SK-N-SH treated with all-trans-retinoic acid at 6 μM for 48 hours (cell line): Measurements from ENCODE around the gene FNDC3B.

Source experiments
- BACH2 ChIP-seq: fragments of 250-450 bp; sonication (Bioruptor Pico); IDR thresholded peaks from 2 replicates; pipeline ENCODE4 v1.9.0; 2021; ENCODE audit warnings: mild to moderate bottlenecking, borderline replicate concordance
- CSDC2 ChIP-seq: fragments of 250-450 bp; sonication (Bioruptor Pico); IDR thresholded peaks from 2 replicates; pipeline ENCODE4 v1.5.0; 2020; ENCODE audit warnings: mild to moderate bottlenecking, moderate library complexity
- GLIS3 ChIP-seq: fragments of 250-450 bp; sonication (Bioruptor Pico); IDR thresholded peaks from 2 replicates; pipeline ENCODE4 v1.5.0; 2020; ENCODE audit warnings: mild to moderate bottlenecking, moderate library complexity
- ZNF565 ChIP-seq: fragments of 450-650 bp; formaldehyde crosslinking; conservative IDR thresholded peaks from 2 replicates; pipeline ENCODE4 v1.5.0; 2020; ENCODE audit warnings: low read depth, mild to moderate bottlenecking, moderate library complexity
- TF ChIP-seq, protein P1 (sequence below): fragments of 250-450 bp; sonication (Bioruptor Pico); IDR thresholded peaks from 2 replicates; pipeline ENCODE4 v1.5.1; 2020; ENCODE audit warnings: low read depth, mild to moderate bottlenecking, moderate library complexity

DNA sequence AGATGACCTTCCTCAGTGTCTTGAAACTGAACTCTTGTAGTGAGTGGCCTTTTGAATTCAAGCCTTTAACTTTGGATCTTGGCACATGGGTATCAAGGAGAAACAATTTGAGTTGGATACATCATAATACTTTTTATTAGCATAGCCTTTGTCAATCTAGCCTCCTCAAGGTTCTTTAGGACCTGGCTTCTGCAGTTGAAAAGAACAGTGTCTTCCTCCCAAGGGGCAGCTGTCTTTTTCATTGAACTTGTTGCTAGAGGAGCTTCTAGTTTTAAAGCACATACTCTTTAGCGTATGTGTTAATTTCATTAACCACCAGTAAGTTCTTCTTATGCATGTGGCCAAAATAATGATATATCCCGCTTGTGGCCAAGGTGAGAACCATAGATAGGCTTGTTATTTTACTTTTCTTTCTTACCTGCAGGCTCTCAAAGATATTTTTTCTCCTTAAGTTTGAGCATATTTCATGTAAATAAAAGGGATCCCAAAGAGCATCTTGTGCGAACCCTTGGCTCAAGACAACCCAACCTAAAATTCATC is 325.7 kb downstream of the FNDC3B start:
- no peak for TF ChIP-seq CSDC2
- TF ChIP-seq BACH2 (CRISPR knock-in tag), result no peak
- no peak for TF ChIP-seq GLIS3
- TF ChIP-seq, protein P1, sequence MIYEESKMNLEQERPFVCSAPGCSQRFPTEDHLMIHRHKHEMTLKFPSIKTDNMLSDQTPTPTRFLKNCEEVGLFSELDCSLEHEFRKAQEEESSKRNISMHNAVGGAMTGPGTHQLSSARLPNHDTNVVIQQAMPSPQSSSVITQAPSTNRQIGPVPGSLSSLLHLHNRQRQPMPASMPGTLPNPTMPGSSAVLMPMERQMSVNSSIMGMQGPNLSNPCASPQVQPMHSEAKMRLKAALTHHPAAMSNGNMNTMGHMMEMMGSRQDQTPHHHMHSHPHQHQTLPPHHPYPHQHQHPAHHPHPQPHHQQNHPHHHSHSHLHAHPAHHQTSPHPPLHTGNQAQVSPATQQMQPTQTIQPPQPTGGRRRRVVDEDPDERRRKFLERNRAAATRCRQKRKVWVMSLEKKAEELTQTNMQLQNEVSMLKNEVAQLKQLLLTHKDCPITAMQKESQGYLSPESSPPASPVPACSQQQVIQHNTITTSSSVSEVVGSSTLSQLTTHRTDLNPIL (CRISPR knock-in tag), result no peak
- no peak for TF ChIP-seq ZNF565 (CRISPR knock-in tag)
